Stimulated activated CD4-positive, alpha-beta T cell treated with anti-CD3 and anti-CD28 coated beads, Interleukin-15, amount 100 ng/mL, for 24 hours (primary cell): Measurements from ENCODE around the gene CFAP69.
A peak's percentile ranks its signal among the peaks of the same experiment; 100 is the strongest.

ENCODE experiments used
- DNase-seq: peaks from one replicate; pipeline ENCODE4 v3.0.0-alpha.2; 2020

The CFAP69 gene

DNA sequence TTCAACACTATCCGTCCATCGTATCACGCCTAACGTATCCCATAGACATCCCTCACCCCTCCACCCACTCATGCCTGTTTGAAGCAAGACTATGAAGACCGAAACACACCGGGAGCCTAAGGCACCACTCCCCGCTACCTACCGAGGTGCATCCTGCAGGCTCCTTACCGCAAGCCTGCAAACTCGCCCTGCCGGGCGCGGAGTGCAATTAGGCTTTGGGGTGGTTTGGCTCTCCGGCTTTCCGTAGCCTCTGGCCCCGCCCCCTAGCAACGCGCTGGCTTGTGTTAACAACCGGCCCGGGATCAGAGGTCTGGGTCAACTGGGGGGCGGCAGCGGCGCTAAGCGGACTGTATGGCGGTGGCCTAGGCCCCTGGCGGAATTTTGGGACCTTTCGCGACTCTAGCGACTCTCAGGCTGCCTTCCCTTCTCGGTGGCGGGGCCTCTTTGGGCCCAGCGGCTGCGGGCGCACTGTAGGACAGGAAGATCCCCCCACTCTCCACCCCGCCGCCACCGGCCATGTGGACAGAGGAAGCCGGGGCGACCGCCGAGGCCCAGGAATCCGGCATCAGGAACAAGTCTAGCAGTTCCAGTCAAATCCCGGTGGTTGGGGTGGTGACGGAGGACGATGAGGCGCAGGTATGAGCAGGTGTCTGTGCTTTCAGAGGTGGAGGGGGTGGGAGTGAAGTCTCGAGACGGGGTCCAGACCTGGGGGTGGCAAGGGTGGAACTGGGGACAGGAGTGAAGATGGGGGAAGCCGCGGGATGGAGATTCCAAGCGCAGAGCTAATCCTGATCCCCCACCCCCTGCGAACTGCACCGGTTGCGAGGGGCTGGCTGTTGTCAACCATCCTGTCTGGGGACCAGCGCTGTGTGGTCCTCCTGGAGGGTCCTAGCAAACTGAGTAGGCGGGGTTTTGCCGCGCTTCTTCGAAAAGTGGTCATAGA is at the start of gene CFAP69:
CFAP69 (plus strand) TSS at position 266 of the 943 bp plus-strand sequence; CDS start at position 517, 251 bp downstream.
- DNase-seq, result peak; percentile 93

DNA sequence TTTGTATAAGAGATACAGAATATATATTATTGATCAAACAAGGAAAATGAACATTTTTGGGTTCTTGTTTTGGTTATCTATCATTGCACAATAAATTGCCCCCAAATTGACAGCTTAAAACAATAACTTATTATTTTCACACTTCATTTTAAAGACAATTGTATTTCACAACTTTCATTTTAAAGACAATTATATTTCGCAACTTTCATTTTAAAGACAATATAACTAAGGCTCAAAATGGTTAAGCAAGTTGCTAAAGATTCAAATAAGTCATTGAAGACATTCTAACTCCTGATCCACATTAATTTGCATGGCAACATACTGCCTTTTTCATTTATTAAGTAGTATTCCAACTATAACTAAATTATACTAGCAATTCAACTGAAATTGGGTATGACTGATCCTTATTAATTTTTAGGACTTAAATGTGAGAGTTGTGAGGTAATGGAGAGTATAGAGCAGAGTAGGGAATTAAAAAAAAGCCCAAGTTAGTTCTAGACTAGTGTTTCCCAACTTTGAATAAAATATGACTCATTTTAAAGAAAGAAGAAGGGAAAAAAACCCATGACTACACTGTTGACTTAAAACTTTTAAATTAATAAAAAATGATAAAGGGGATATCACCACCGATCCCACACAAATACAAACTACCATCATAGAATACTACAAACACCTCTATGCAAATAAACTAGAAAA is 43.3 kb upstream of the CFAP69 start:
- no peak for DNase-seq

DNA sequence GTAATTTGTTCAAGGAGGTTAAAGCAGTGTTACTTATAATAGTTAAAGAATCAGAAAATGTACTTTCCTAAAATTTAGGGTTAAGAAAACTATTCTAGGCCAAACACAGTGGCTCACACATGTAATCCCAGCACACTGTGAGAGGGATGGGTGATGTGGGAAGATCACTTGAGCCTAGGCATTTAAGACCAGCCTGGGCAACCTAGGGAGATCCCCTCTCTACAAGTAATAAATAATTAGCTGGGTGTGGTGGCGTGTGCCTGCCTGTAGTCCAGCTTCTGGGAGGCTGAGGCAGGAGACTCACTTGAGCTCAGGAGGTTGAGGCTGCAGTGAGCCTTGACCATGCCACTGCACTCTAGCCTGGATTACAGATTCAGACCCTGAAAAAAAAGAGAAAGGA is 37.0 kb upstream of the CFAP69 start:
- no peak for DNase-seq

DNA sequence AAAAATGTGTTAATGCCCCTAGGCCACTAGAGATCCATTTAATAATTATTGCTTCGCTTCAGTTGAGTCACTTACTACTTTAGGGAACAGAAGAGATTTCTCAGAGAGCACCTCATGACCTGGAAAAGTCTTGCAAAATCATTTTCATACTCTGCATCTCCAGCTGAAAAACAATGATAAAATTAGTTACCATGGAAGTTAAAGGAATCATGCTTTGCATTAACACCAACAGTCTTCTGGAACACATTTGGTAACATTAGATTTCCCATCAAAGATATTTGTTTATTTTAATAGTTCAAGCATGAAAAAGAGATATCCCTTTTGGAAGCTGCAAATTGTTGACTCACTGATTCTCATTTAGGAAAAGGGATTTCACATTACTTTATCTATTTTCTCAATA is 35.2 kb upstream of the CFAP69 start:
- DNase-seq, result no peak

GRCh38 chr7:90210475-90210874 is 34.5 kb upstream of the CFAP69 start:
- no peak for DNase-seq

- no peak for DNase-seq
These were observed 34.0 kb upstream of the CFAP69 start for GRCh38 chr7:90210981-90211380.

- peak; percentile 69 for DNase-seq
These were observed 33.4 kb upstream of the CFAP69 start, which contains the start of gene STEAP2 for GRCh38 chr7:90211391-90212148. STEAP2 (plus strand) TSS chr7:90211740; CDS start chr7:90225083, 13,343 bp downstream.

DNA sequence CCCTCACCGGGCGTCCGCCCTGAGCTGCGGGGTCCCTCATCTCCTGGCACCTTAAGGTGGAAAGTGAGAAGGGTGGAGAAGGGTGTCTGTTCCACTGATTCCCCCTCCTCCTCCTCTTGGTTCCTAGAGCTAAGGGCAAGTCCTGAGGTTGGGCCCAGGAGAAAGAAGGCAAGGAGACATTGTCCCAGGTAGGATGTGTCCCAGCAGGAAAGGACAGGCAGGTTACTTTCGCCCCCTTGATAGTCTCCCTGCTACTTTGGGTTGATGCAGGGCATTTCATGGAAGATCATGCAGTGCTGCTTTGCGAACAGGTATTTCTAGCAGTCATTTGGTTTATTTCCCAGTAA is 32.9 kb upstream of the CFAP69 start:
- DNase-seq, result no peak

DNA sequence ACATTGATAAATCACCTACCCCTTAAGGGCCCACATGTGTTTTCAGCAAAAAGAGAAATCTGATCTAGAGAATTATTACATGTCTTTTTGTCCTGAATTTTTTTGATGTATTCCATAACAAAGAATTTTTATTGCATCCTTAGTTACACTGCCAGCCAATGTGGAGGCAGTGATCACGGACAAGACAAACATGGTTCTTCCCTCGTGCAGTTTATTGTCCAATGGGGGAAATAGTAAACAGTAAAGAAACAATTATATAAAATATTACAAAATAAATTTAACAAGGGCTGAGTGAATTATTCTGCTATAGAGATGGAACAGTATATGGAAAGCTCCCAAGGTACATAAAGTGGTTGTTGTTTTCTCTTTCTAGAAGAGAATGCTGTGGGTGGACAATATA is 31.5 kb upstream of the CFAP69 start:
- DNase-seq, result no peak

- no peak for DNase-seq
These were observed 28.8 kb upstream of the CFAP69 start for GRCh38 chr7:90216080-90216674.

- DNase-seq, result no peak
These were observed 28.2 kb upstream of the CFAP69 start for GRCh38 chr7:90216771-90217170.

DNA sequence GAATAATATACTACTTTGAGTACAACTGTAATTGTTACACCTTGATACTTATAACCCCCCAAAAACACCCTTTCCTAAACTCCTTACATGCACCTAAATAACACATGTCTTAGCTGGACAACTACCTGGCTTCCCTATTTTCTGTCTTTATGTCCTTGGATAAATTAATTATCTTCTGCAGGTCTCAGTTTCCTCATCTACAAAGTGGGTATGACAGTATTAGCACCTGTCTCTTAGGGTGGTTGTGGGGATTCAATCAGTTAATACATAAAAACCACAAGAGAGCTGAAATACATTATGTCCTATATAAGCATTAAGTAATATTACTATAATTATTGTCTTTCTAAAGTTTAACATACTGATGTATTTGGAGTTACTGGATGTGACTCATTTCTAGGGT is 22.6 kb upstream of the CFAP69 start:
- no peak for DNase-seq

DNA sequence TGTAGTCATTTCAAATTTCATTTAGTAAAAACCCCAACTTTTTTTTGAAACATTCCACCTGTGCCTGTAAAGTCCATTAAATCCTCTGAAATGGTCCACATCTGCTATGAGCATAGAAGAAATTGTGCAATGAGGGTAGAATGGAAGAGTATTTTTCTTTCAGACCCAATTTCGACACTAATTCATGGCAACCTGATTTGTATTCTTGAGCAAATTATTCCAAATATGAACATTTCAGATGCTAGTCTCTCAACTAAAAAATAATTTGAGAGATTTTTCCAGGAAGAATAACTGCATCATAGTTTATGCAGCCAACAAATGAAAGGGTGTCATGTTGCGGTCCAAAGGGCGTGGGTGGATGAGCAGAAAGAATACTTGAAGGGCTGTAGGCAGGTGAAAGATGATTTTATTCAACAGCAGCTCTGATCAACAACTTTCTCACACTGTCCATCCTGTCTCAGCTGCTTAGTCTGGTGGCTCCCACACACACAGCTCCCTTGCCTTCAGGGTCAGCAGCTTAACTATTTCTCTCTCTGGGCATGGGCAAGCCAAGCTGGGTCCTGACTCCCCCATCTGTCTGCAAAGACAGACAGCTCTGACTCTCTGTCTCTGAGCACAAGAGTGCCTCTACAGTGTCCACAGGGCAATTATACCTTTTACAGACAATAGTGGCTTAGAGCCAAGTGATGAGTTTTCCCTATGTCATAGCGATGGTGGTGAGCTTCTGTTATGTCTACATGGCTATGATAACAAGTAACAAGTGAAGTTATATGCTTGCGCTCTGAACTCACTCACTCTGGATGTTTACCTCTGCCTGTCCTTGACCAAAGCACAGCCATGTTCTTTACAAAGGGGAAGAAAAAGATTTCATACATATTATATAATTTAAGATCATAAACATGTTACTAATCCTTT is 21.9 kb upstream of the CFAP69 start:
- no peak for DNase-seq

- no peak for DNase-seq
These were observed 20.8 kb upstream of the CFAP69 start for GRCh38 chr7:90224195-90224594.

DNA sequence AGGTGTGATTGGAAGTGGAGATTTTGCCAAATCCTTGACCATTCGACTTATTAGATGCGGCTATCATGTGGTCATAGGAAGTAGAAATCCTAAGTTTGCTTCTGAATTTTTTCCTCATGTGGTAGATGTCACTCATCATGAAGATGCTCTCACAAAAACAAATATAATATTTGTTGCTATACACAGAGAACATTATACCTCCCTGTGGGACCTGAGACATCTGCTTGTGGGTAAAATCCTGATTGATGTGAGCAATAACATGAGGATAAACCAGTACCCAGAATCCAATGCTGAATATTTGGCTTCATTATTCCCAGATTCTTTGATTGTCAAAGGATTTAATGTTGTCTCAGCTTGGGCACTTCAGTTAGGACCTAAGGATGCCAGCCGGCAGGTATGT is 19.8 kb upstream of the CFAP69 start:
- no peak for DNase-seq

GRCh38 chr7:90225601-90226000 is 19.4 kb upstream of the CFAP69 start:
- no peak for DNase-seq

DNA sequence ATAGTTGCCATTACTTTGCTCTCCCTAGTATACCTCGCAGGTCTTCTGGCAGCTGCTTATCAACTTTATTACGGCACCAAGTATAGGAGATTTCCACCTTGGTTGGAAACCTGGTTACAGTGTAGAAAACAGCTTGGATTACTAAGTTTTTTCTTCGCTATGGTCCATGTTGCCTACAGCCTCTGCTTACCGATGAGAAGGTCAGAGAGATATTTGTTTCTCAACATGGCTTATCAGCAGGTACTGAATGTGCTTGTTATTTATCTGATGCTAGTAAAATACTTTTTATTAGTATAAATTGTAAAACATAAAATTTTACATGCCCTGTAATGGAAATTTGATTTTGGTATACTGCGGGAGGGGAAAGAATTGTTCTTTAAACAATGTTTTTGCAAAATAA is 17.7 kb upstream of the CFAP69 start:
- no peak for DNase-seq

- no peak for DNase-seq
These were observed 15.3 kb upstream of the CFAP69 start for GRCh38 chr7:90229682-90230081.

DNA sequence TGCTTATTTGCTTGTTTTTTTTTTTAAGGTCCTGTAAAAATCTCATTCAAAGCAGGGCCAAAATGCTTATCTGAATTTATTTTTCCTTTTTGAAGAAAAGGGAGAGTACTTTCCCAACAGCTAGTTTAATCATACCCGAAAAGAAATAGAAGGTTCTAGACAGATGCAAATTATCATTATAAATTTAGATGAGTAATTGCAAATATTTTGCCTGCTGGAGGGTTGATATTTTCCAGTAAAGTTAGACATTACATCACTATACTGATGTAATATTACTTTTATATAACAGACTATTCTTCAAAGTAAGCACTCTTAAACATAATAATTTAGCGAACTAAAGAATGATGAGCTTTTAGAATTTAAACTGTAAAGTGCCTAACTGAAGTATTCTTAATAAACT is 14.1 kb upstream of the CFAP69 start:
- DNase-seq, result no peak

GRCh38 chr7:90231304-90231703 is 13.7 kb upstream of the CFAP69 start:
- no peak for DNase-seq

GRCh38 chr7:90232430-90232829 is 12.5 kb upstream of the CFAP69 start:
- no peak for DNase-seq

DNA sequence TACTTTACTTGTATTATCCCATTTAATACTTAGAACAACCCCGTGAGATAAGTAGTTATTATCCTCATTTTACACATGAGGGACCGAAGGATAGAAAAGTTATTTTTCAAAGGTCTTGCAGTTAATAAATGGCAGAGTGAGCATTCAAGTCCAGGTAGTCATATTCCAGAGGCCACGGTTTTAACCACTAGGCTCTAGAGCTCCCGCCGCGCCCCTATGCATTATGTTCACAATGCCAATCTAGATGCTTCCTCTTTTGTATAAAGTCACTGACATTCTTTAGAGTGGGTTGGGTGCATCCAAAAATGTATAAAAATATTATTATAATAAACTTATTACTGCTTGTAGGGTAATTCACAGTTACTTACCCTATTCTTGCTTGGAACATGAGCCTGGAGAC is 11.4 kb upstream of the CFAP69 start:
- no peak for DNase-seq
